ENCODE data around the gene METTL26.

The METTL26 gene

DNA sequence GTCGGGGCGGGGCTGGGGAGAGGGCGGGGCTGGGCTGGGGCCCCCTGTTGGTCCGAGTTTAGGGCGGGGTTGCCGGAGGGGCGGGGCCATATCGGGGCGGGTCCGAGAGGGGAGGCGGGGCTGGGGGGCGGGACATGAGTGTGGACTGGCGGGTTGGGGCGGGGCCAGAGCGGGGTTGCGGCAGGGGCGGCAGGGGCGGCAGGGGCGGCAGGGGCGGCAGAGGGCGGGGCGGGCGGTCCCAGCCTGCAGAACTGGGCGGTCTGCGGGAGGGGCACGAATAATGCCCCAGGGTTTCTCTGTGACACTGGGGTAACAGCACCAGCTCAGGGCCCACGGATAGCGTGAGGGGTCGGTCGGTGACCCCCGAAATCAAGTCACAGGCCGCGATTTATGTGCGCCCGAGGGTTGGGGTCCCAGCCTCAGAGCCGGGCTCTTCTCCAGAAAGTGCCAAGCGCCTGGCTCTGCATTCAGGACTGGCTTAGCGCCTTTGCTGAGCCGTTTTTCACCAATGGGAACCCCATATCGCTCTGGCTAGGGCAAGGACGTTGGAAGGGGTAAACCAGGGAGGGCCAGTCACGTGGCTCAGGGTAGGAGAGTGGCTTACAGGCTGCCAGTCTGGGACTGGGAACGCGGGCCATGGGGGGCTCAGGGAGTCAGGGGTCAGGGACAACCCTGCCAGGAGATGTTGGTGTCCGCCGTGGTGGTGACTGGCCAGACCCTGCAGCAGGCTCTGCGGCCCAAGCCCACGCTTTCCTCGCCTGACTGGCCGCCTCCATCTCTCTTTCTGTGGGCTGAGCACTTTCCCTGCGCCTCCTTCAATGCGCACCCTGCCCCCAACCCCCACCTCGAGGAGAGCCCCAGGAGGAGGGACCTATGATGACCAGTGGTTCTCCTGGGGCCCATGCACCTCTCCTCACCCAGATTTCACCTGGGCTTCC lies 1.2 kb upstream of the METTL26 start:
- no peaks in the 10 kb centered on the region for H3K27me3 Mint-ChIP-seq
- peak overlapping the region; percentile 97 for H3K4me3 Mint-ChIP-seq
- H3K4me1 Mint-ChIP-seq, result peaks cover 52% of the 10 kb centered on the region
- H3K36me3 Mint-ChIP-seq, result no peaks in the 10 kb centered on the region
- ATAC-seq, result peak; percentile 74
- peak overlapping the region; percentile 92 for H3K27ac Mint-ChIP-seq
- no peaks in the 10 kb centered on the region for H3K9me3 Mint-ChIP-seq

DNA sequence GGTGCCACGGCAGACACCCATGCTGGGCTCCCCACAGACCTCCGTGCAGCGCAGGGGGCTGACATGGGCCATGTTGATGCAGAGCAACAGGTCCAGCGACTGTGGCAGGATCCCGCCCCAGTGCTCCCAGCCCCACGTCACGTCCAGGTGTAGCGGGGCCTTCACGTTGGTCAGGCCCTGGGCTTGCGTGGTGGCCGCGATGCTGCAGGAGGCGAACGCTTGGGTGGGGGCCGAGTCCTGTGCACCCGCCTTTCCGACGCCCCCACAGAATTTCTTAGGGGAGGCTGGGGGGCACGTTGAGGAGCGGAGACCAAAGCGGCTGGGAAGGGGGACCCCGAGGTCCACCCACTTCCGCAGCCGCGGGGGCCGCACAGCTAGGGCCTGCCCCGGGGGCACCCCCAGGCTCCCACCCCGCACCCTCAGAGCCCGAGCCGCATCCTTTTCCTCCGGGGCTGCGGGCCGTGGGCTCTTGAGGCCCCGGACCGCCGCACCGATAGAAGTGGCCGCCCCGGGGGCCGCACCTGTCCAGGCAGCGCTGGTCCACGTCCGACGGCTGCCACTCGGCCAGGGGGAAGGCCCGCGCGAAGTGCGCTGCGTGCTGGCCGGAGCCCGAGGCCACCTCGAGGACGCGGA lies 416 bp downstream of the METTL26 start:
- ATAC-seq, result peak; percentile 1
- Mint-ChIP-seq H3K9me3 (no peaks in the 10 kb centered on the region), H3K4me1 (peaks cover 55% of the 10 kb centered on the region), H3K4me3 (peak overlapping the region; percentile 97), H3K27ac (peak overlapping the region; percentile 92), H3K36me3 (no peaks in the 10 kb centered on the region), H3K27me3 (no peaks in the 10 kb centered on the region)

DNA sequence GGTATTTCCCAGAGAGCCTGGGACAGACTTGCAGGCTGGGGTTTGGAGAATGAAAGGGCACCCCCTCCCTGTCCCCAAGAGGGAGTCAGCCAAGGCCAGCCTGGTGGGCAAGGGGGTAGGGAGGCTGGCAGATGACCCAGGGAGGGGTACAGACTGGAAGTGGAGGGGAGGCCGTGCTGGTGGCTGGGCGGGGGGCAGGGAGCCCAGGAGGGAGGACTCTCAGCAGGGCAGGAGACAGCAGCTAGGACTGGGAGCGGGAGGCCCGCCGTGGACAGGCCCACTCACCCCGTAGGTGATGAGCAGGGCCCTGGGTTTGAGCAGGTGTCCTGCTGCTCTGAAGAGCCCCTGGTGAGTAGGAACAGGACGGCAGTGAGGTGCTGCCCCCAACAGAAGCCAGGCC lies 1.1 kb downstream of the METTL26 start:
- no peaks in the 10 kb centered on the region for H3K36me3 Mint-ChIP-seq
- ATAC-seq, result no peak
- peaks cover 49% of the 10 kb centered on the region for H3K4me1 Mint-ChIP-seq
- no peaks in the 10 kb centered on the region for H3K9me3 Mint-ChIP-seq
- H3K27ac Mint-ChIP-seq, result peak overlapping the region; percentile 25
- peak overlapping the region; percentile 75 for H3K4me3 Mint-ChIP-seq
- H3K27me3 Mint-ChIP-seq, result no peaks in the 10 kb centered on the region

GRCh38 chr16:634051-634670 lies 1.9 kb downstream of the METTL26 start:
- Mint-ChIP-seq H3K4me3 (peak overlapping the region; percentile 60), H3K27me3 (no peaks in the 10 kb centered on the region), H3K4me1 (peaks cover 42% of the 10 kb centered on the region), H3K36me3 (no peaks in the 10 kb centered on the region), H3K27ac (no peak overlapping the region), H3K9me3 (no peaks in the 10 kb centered on the region)
- no peak for ATAC-seq

DNA sequence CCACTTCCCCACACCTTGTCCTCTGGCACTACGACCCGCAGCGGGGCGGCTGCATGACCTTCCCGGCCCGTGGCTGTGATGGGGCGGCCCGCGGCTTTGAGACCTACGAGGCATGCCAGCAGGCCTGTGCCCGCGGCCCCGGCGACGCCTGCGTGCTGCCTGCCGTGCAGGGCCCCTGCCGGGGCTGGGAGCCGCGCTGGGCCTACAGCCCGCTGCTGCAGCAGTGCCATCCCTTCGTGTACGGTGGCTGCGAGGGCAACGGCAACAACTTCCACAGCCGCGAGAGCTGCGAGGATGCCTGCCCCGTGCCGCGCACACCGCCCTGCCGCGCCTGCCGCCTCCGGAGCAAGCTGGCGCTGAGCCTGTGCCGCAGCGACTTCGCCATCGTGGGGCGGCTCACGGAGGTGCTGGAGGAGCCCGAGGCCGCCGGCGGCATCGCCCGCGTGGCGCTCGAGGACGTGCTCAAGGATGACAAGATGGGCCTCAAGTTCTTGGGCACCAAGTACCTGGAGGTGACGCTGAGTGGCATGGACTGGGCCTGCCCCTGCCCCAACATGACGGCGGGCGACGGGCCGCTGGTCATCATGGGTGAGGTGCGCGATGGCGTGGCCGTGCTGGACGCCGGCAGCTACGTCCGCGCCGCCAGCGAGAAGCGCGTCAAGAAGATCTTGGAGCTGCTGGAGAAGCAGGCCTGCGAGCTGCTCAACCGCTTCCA lies 2.6 kb downstream of the METTL26 start:
- no peaks in the 10 kb centered on the region for H3K36me3 Mint-ChIP-seq
- no peak overlapping the region for H3K27ac Mint-ChIP-seq
- H3K4me3 Mint-ChIP-seq, result no peak overlapping the region
- H3K27me3 Mint-ChIP-seq, result no peaks in the 10 kb centered on the region
- H3K9me3 Mint-ChIP-seq, result no peaks in the 10 kb centered on the region
- ATAC-seq, result no peak
- peaks cover 35% of the 10 kb centered on the region for H3K4me1 Mint-ChIP-seq

DNA sequence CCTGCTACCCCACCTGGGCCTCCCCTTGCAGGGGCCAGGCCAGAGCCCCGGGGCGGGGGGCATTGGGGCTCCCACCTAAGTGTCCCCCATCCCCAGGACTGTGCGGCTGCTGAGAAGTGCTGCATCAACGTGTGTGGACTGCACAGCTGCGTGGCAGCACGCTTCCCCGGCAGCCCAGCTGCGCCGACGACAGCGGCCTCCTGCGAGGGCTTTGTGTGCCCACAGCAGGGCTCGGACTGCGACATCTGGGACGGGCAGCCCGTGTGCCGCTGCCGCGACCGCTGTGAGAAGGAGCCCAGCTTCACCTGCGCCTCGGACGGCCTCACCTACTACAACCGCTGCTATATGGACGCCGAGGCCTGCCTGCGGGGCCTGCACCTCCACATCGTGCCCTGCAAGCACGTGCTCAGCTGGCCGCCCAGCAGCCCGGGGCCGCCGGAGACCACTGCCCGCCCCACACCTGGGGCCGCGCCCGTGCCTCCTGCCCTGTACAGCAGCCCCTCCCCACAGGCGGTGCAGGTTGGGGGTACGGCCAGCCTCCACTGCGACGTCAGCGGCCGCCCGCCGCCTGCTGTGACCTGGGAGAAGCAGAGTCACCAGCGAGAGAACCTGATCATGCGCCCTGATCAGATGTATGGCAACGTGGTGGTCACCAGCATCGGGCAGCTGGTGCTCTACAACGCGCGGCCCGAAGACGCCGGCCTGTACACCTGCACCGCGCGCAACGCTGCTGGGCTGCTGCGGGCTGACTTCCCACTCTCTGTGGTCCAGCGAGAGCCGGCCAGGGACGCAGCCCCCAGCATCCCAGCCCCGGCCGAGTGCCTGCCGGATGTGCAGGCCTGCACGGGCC lies 3.4 kb downstream of the METTL26 start:
- no peak for ATAC-seq
- Mint-ChIP-seq H3K27ac (no peak overlapping the region), H3K36me3 (peaks cover 3% of the 10 kb centered on the region), H3K4me3 (no peak overlapping the region), H3K9me3 (no peaks in the 10 kb centered on the region), H3K27me3 (no peaks in the 10 kb centered on the region), H3K4me1 (peaks cover 28% of the 10 kb centered on the region)

- Mint-ChIP-seq H3K36me3 (peaks cover 11% of the 10 kb centered on the region), H3K9me3 (no peaks in the 10 kb centered on the region), H3K4me3 (no peak overlapping the region), H3K4me1 (peaks cover 24% of the 10 kb centered on the region), H3K27me3 (no peaks in the 10 kb centered on the region), H3K27ac (no peak overlapping the region)
- no peak for ATAC-seq
Measured at GRCh38 chr16:631808-632358, 4.2 kb downstream of the METTL26 start.

- no peak within 1 kb of the TSS for H3K27ac Mint-ChIP-seq
- H3K4me1 Mint-ChIP-seq, result peaks cover 17% of the 10 kb centered on the region
- no peak within 1 kb of the TSS for H3K4me3 Mint-ChIP-seq
- peaks cover 20% of the 10 kb centered on the region for H3K36me3 Mint-ChIP-seq
- H3K27me3 Mint-ChIP-seq, result no peaks in the 10 kb centered on the region
- no peaks in the 10 kb centered on the region for H3K9me3 Mint-ChIP-seq
- ATAC-seq, result no peak
Measured at GRCh38 chr16:630815-631405, 5.2 kb downstream of the METTL26 start, which contains the start of gene WFIKKN1. Gene WFIKKN1, plus strand, starts transcription at chr16:630985. Its CDS starts 269 bp downstream, at chr16:631254.

DNA sequence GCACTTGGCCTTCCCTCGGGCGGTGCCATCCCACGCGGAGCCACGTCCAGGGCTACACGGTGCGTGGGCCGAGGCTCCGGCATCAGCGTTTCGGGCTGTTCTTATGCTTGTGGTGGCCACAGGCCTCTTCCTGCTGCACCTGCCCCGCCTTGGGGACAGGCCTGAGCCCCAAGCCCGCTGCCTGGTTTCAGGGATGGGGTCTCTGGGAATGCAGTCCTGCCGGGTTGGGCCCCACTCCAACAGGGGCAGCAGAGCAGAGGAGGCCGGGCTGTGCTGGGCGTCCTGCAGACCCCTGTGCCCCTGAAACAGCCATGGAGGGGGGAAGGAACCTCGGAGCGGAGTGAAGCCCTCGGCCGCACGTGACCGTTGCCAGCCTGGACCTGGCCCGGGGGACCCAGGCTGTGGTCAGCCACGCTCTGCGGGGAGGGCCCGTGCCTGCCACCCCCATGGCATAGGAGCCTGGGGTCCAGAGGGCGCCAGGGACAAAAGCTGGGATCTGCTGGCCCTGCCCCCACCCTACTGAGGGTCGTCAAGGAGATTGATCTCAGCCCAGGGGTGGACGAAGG lies 5.8 kb downstream of the METTL26 start:
- ATAC-seq, result no peak
- H3K36me3 Mint-ChIP-seq, result peaks cover 23% of the 10 kb centered on the region
- no peak overlapping the region for H3K4me3 Mint-ChIP-seq
- H3K27ac Mint-ChIP-seq, result no peak overlapping the region
- no peaks in the 10 kb centered on the region for H3K9me3 Mint-ChIP-seq
- no peaks in the 10 kb centered on the region for H3K27me3 Mint-ChIP-seq
- peaks cover 17% of the 10 kb centered on the region for H3K4me1 Mint-ChIP-seq

DNA sequence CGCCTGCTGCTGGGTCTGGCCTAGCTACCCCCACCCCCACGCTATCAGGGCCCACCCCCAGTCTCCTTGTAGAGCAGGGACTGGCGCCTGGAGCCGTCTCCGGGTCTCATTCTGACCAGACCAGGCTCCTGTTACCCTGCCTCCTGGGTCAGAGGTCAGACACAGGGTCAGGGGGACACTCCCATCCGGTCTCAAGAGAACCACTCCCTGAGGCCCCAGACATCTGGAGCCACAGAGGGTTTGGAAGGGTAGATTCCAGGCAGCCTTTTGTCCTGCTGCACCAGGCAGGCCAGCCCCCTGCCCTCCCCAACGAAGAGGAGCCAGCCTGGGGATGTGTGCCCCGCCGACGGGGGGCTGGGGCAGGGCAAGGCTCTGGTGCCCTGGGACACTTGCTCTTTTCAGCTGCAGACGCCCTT lies 6.3 kb downstream of the METTL26 start:
- ATAC-seq, result no peak
- Mint-ChIP-seq H3K4me1 (peaks cover 14% of the 10 kb centered on the region), H3K36me3 (peaks cover 23% of the 10 kb centered on the region), H3K4me3 (no peak overlapping the region), H3K27ac (no peak overlapping the region), H3K27me3 (no peaks in the 10 kb centered on the region), H3K9me3 (no peaks in the 10 kb centered on the region)

DNA sequence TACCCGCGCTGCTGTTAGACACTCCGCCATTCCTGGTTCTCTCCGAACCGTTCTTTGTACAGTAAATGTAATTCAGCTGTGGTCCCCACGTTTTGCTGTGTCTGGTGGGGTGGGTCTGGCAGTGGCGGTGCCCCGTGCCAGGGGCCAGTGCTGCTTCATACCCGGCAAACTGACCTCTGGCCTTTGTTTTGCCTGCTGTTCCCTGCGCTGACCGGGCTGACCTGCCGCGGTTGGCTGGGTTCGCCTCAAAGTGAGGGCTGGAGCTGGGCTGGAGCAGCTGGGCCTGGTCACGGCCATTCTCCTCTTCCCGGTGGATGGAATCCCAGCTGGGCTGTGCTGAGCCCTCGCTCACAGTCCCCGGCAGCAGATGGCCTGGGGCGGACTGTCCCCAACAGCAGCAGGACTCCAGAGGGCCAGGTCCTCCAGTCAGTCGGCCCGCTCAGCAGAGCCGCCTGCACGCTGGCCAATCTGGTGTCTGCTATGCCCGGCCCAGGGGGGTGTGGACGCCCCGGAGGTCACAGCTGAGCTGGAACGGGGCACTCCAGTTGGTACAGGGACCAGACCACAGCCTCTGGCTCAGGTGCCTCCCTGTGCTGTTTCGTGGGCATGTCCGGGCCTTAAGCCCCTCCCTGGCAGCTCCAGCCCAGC lies 6.8 kb downstream of the METTL26 start:
- Mint-ChIP-seq H3K9me3 (no peaks in the 10 kb centered on the region), H3K4me1 (peaks cover 8% of the 10 kb centered on the region), H3K4me3 (no peak overlapping the region), H3K36me3 (peaks cover 23% of the 10 kb centered on the region), H3K27me3 (no peaks in the 10 kb centered on the region), H3K27ac (no peak overlapping the region)
- ATAC-seq, result no peak

DNA sequence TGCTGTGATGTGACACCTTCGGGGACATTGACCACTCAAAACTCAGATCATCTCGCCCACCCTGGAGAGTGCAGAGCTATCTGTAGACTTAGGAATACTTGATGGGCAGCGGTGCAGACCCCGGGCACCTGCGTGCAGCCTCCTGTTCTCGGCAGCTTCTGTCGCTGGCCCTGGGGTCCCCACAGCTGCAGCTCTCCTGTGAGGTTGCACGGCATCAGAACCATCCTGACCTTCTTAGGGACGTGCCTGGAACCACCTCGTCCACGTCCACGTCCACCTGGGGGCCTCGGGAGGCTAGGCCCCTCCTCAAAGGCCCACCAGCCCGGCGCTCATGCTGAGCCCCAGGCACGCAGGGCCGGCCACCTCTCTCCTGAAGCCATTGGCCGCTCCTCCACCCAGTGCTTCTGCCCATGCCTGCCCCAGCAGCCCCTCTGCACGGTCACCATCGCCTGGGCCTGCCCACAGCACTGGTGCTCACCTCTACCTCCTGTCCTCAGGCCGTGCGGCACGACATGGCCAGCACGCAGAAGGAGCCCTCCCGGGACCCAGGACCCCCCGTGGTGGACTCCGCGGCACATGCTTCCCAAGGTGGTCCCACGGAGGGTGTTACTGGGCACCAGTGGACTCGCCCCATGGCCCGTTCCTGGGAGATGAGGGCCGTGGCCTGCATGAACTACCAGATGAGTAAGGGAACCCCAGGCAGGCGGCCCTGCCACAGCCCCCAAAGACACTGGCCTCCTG lies 7.6 kb downstream of the METTL26 start:
- Mint-ChIP-seq H3K36me3 (peaks cover 23% of the 10 kb centered on the region), H3K4me1 (peaks cover 6% of the 10 kb centered on the region), H3K27ac (no peak overlapping the region), H3K4me3 (no peak overlapping the region), H3K9me3 (no peaks in the 10 kb centered on the region), H3K27me3 (no peaks in the 10 kb centered on the region)
- no peak for ATAC-seq
